K562 (cell line): Measurements from ENCODE around the gene SCMH1. TPM values are rescaled to one million over a fixed set of nuclear protein-coding genes. Genes with fewer than 3 reads are reported as not detected.

Source experiments
- BACH1 ChIP-seq: fragments of 200-800 bp; sonication (Bioruptor generic); IDR thresholded peaks from 2 replicates; pipeline ENCODE4 v1.6.1; 2016; ENCODE audit warnings: missing genetic modification characterization, missing compliant biosample characterization
- GABPB1 ChIP-seq: sonication (generic); formaldehyde crosslinking; IDR thresholded peaks from 2 replicates; pipeline ENCODE4 v1.8.0; 2022; ENCODE audit warnings: mild to moderate bottlenecking, missing genetic modification reagents
- IRF2 ChIP-seq: sonication (generic); formaldehyde crosslinking; IDR thresholded peaks from 2 replicates; pipeline ENCODE4 v1.8.1; 2022; ENCODE audit warnings: mild to moderate bottlenecking, missing genetic modification reagents
- MAX ChIP-seq: sonication (generic); formaldehyde crosslinking; IDR thresholded peaks from 2 replicates; pipeline ENCODE4 v1.9.0; 2022; ENCODE audit warnings: mild to moderate bottlenecking, missing genetic modification reagents
- NR0B1 ChIP-seq: fragments of 450-650 bp; IDR thresholded peaks from one replicate; pipeline ENCODE4 v1.6.1; 2018; ENCODE audit warnings: mild to moderate bottlenecking, moderate library complexity; ENCODE audit not compliant: partially characterized antibody
- PKNOX1 ChIP-seq: fragments of 450-650 bp; IDR thresholded peaks from 2 replicates; pipeline ENCODE4 v1.6.1; 2016
- PRMT5 ChIP-seq: sonication (generic); formaldehyde crosslinking; IDR thresholded peaks from 2 replicates; pipeline ENCODE4 v1.5.0; 2020; ENCODE audit warnings: missing genetic modification reagents
- RBM25 ChIP-seq: fragments of 200-400 bp; formaldehyde crosslinking; IDR thresholded peaks from 2 replicates; pipeline ENCODE4 v1.6.1; 2018; ENCODE audit warnings: low read length, low read depth, moderate library complexity; ENCODE audit not compliant: severe bottlenecking
- SIN3A ChIP-seq, 2 experiments: fragments of 150-350 bp in 1 of 2; IDR thresholded peaks; 2 replicates each; pipeline ENCODE4 v1.6.1; 2011 to 2016; ENCODE audit warnings: borderline replicate concordance in 2 of 2, low read depth in 2 of 2, low read length in 2 of 2, mild to moderate bottlenecking in 2 of 2, moderate library complexity in 2 of 2; ENCODE audit not compliant: control insufficient read depth in 1 of 2
- TEAD2 ChIP-seq: fragments of 450-650 bp; IDR thresholded peaks from 2 replicates; pipeline ENCODE4 v1.6.1; 2016; ENCODE audit warnings: missing genetic modification characterization, control low read depth, missing compliant biosample characterization
- TEAD4 ChIP-seq, 2 experiments: sonication (generic) in 1 of 2; formaldehyde crosslinking in 1 of 2; IDR thresholded peaks; 2 replicates each; pipeline versions ENCODE4 v1.6.1 to v1.8.0; 2012 to 2022; ENCODE audit warnings: borderline replicate concordance in 1 of 2, inconsistent platforms in 1 of 2, low read length in 1 of 2, mild to moderate bottlenecking in 1 of 2, missing genetic modification reagents in 1 of 2
- TGIF2 ChIP-seq: sonication (generic); formaldehyde crosslinking; IDR thresholded peaks from 2 replicates; pipeline ENCODE4 v1.8.1; 2022; ENCODE audit warnings: mild to moderate bottlenecking, missing genetic modification reagents, moderate library complexity
- ZNF175 ChIP-seq: fragments of 200-800 bp; sonication (Bioruptor generic); IDR thresholded peaks from 2 replicates; pipeline ENCODE4 v1.6.1; 2016; ENCODE audit warnings: low read depth, mild to moderate bottlenecking, missing genetic modification characterization, missing compliant biosample characterization
- ZNF224 ChIP-seq: sonication (generic); formaldehyde crosslinking; IDR thresholded peaks from 2 replicates; pipeline ENCODE4 v1.8.0; 2022; ENCODE audit warnings: mild to moderate bottlenecking, missing genetic modification reagents
- ZNF24 ChIP-seq: fragments of 450-650 bp; IDR thresholded peaks from 2 replicates; pipeline ENCODE4 v1.6.1; 2016
- ZNF253 ChIP-seq: fragments of 250-450 bp; sonication (Bioruptor Pico); conservative IDR thresholded peaks from 2 replicates; pipeline ENCODE4 v1.6.1; 2021; ENCODE audit warnings: mild to moderate bottlenecking
- ZNF609 ChIP-seq: sonication (generic); formaldehyde crosslinking; IDR thresholded peaks from 2 replicates; pipeline ENCODE4 v1.8.1; 2023; ENCODE audit warnings: missing genetic modification reagents, mild to moderate bottlenecking, borderline replicate concordance
- ZSCAN29 ChIP-seq: fragments of 450-650 bp; IDR thresholded peaks from 2 replicates; pipeline ENCODE4 v1.6.1; 2017
- polyA plus RNA-seq, 8 experiments: library from polyadenylated mRNA; depleted of rRNA in 4 of 8; stranded (reverse) in 5 of 8; unstranded in 3 of 8; fragments of >200 nt; fragmentation: Nextera tagmentation in 2 of 8; fragmentation: Illumina TruSeq in 1 of 8; extraction: Ambion mirVana in 2 of 8; extraction: Trizol in 1 of 8; gene quantifications; 2 replicates each; pipeline versions ENCODE4 v1.2.1 to v1.2.3, GENCODE V29; 2011 to 2014; ENCODE audit warnings: inconsistent platforms in 1 of 8, missing spikeins in 1 of 8
- total RNA-seq, 7 experiments: library from RNA; depleted of rRNA in 6 of 7; stranded (reverse); fragments of >200 nt in 6 of 7; fragmentation: Illumina TruSeq in 2 of 7; extraction: Trizol in 2 of 7; gene quantifications; 2 replicates each; pipeline versions ENCODE4 v1.2.1 to v1.2.3, GENCODE V29; 2011 to 2021; ENCODE audit warnings: low replicate concordance in 1 of 7

SCMH1 gene
- total and polyA plus RNA-seq, 9 of the 15 experiments (the other 6 are each of a cell fraction or from before 2014, with no cell fraction given), result 8.5 to 37.0 (median 26.8) TPM

- TF ChIP-seq ZNF609, result no peak
- TF ChIP-seq ZNF24, result no peak
- no peak for TF ChIP-seq ZNF253 (CRISPR knock-in tag)
- no peak for TF ChIP-seq SIN3A (IDR thresholded peaks at IDR 0.05; ENCODE audit: borderline replicate concordance in 2 of 2, control insufficient read depth in 1 of 2, low read depth in 2 of 2, low read length in 2 of 2)
- TF ChIP-seq ZNF175 (CRISPR knock-in tag), result no peak
- TF ChIP-seq MAX (CRISPR knock-in tag), result no peak
- TF ChIP-seq RBM25, result peak; percentile 46
- TF ChIP-seq BACH1 (tag), result no peak
- TF ChIP-seq ZNF224, result no peak
- TF ChIP-seq TEAD2 (tag), result no peak
- no peak for TF ChIP-seq PRMT5 (CRISPR knock-in tag)
- TF ChIP-seq ZSCAN29, result no peak
- TF ChIP-seq PKNOX1, result no peak
- no peak; the same call in 1 of the 2 replicates for TF ChIP-seq TGIF2 (CRISPR knock-in tag)
- TF ChIP-seq GABPB1, result no peak
- TF ChIP-seq IRF2 (CRISPR knock-in tag), result 0 out of 2 replicates have a peak, but pooled peaks have one; percentile 20
- TF ChIP-seq NR0B1, result no peak
- TF ChIP-seq TEAD4 (IDR thresholded peaks at IDR 0.05; ENCODE audit: low read length), result no peak
- no peak for TF ChIP-seq TEAD4 (CRISPR knock-in tag; IDR thresholded peaks at IDR 0.05; ENCODE audit: borderline replicate concordance)
Measured at GRCh38 chr1:41241749-41242341, at the start of gene SCMH1 (continued).
